B cell (primary cell): ENCODE measurements around the gene PCDHGA5. TPM values are rescaled to one million over a fixed set of nuclear protein-coding genes. Genes with fewer than 3 reads are reported as not detected.

Experiments used
- ATAC-seq: fragments of 200-7000 bp; cut with Tn5 transposase; one replicate; pipeline ENCODE4 v1.10.0; 2021; ENCODE audit warnings: low read depth, mild to moderate bottlenecking, moderate number of reproducible peaks, moderate library complexity
- CTCF ChIA-PET: fragments of 350-600 bp; sonication (Branson Sonifier 250); formaldehyde crosslinking; loops from one replicate; lab custom pipeline; 2021; ENCODE audit warnings: antibody characterized with exemption, inconsistent platforms; lab: Charles Lee
- POLR2A ChIA-PET: fragments of 350-600 bp; sonication (Branson Sonifier 250); formaldehyde crosslinking; loops from one replicate; lab custom pipeline; 2021; ENCODE audit warnings: antibody characterized with exemption; lab: Charles Lee
- DNase-seq: peaks from one replicate; pipeline ENCODE4 v3.0.0; 2013
- H2AFZ ChIP-seq: 2 replicates; pipeline ENCODE4 v1.6.1; 2012; ENCODE audit warnings: mild to moderate bottlenecking, low read depth, low read length; ENCODE audit not compliant: insufficient read depth, poor library complexity, severe bottlenecking
- H3K27ac ChIP-seq, 2 donors: 1 replicate in 1 of 2; 2 replicates in 1 of 2; pipeline ENCODE4 v1.5.1; 2012 to 2013; ENCODE audit warnings: low read length in 2 of 2, mild to moderate bottlenecking in 2 of 2, moderate library complexity in 1 of 2
- H3K27me3 ChIP-seq, 4 experiments: fragments of 200-600 bp in 1 of 4; sonication (generic) in 1 of 4; replicated peaks in 1 of 4; 1 replicate in 2 of 4; 2 replicates in 2 of 4; pipeline versions ENCODE4 v1.6.1 to v1.7.0; 2013 to 2016; ENCODE audit warnings: low read length in 3 of 4, mild to moderate bottlenecking in 2 of 4, mixed read lengths in 1 of 4, moderate library complexity in 1 of 4; ENCODE audit not compliant: insufficient read depth in 4 of 4, control insufficient read depth in 3 of 4; ENCODE audit errors: control extremely low read depth in 1 of 4
- H3K36me3 ChIP-seq, 2 experiments: replicated peaks in 1 of 2; 1 replicate in 1 of 2; 2 replicates in 1 of 2; pipeline versions ENCODE4 v1.6.1 to v1.7.1; 2013; ENCODE audit warnings: low read length in 1 of 2; ENCODE audit not compliant: insufficient read depth in 2 of 2, control insufficient read depth in 1 of 2; ENCODE audit errors: control extremely low read depth in 1 of 2, extremely low read depth in 1 of 2
- H3K4me1 ChIP-seq, 2 donors: fragments of 200-600 bp in 1 of 2; sonication (generic) in 1 of 2; 1 replicate in 1 of 2; 2 replicates in 1 of 2; pipeline versions ENCODE4 v1.5.1 to v1.6.1; 2013 to 2017; ENCODE audit warnings: low read length in 2 of 2; ENCODE audit not compliant: control insufficient read depth in 2 of 2, insufficient read depth in 2 of 2
- H3K4me2 ChIP-seq: replicated peaks from 2 replicates; pipeline ENCODE3; 2012; ENCODE audit warnings: mild to moderate bottlenecking, low read depth, low read length; ENCODE audit not compliant: poor library complexity, severe bottlenecking
- H3K4me3 ChIP-seq, 5 experiments: fragments of 200-600 bp in 1 of 5; sonication (generic) in 1 of 5; 1 replicate in 3 of 5; 2 replicates in 2 of 5; pipeline versions ENCODE4 v1.5.1 to v1.7.0; 2011 to 2016; ENCODE audit warnings: low read length in 4 of 5, mild to moderate bottlenecking in 4 of 5, low read depth in 2 of 5, control low read depth in 1 of 5, moderate library complexity in 1 of 5; ENCODE audit not compliant: insufficient read depth in 1 of 5; ENCODE audit errors: control extremely low read depth in 1 of 5, extremely low read depth in 1 of 5
- H3K79me2 ChIP-seq: fragments of 200-600 bp; sonication (generic); one replicate; pipeline ENCODE4 v1.6.0; 2016; ENCODE audit warnings: low read length; ENCODE audit not compliant: control insufficient read depth, insufficient read depth
- H3K9ac ChIP-seq: fragments of 200-600 bp; sonication (generic); 2 replicates; pipeline ENCODE4 v1.6.1; 2017; ENCODE audit warnings: mild to moderate bottlenecking, low read length, moderate library complexity
- H3K9me3 ChIP-seq, 3 donors: one replicate each; pipeline versions ENCODE4 v1.6.1 to v1.7.1; 2013; ENCODE audit warnings: low read length in 2 of 3; ENCODE audit not compliant: control insufficient read depth in 2 of 3, insufficient read depth in 1 of 3; ENCODE audit errors: control extremely low read depth in 1 of 3
- H4K20me1 ChIP-seq: 2 replicates; pipeline ENCODE4 v1.6.0; 2012; ENCODE audit warnings: mild to moderate bottlenecking, low read length; ENCODE audit not compliant: insufficient read depth, control insufficient read depth, poor library complexity, severe bottlenecking
- H3K27ac Mint-ChIP-seq: one replicate; pipeline ENCODE4 v1.8.0; 2021; ENCODE audit warnings: mixed read lengths
- H3K27me3 Mint-ChIP-seq: one replicate; pipeline ENCODE4 v1.8.0; 2021; ENCODE audit warnings: mixed read lengths
- H3K4me1 Mint-ChIP-seq: one replicate; pipeline ENCODE4 v1.8.0; 2021; ENCODE audit warnings: mixed read lengths
- H3K4me3 Mint-ChIP-seq: one replicate; pipeline ENCODE4 v1.8.0; 2021; ENCODE audit warnings: mixed read lengths
- H3K9me3 Mint-ChIP-seq: one replicate; pipeline ENCODE4 v1.8.0; 2022; ENCODE audit warnings: mixed read lengths; ENCODE audit not compliant: insufficient read depth
- CTCF ChIP-seq: fragments of 200-600 bp; IDR thresholded peaks from one replicate; pipeline ENCODE4 v1.8.0; 2022; ENCODE audit warnings: antibody characterized with exemption, mild to moderate bottlenecking
- EZH2 ChIP-seq: IDR thresholded peaks from 2 replicates; pipeline ENCODE4 v1.6.1; 2012; ENCODE audit warnings: borderline replicate concordance, low read depth, mild to moderate bottlenecking, moderate library complexity, low read length; ENCODE audit not compliant: insufficient read depth, poor library complexity, severe bottlenecking
- WGBS: methylation state at CpG from one replicate; pipeline ENCODE4 v1.1.5; 2013; ENCODE audit warnings: missing lambda C conversion rate; ENCODE audit not compliant: insufficient coverage; 5-methylcytosine and 5-hydroxymethylcytosine counted together
- intact Hi-C: fragments of 100-400 bp; cut with micrococcal nuclease; formaldehyde crosslinking; loops from one replicate; pipeline ENCODE4 v1.10.0; 2022
- polyA plus RNA-seq: library from polyadenylated mRNA; depleted of rRNA; stranded (reverse); fragments of >200 nt; gene quantifications from 2 replicates; pipeline ENCODE4 v1.2.3, GENCODE V29; 2012
- total RNA-seq, 2 donors: library from RNA; stranded (reverse); fragments of 120-200 nt in 1 of 2; gene quantifications; 1 replicate in 1 of 2; 2 replicates in 1 of 2; pipeline versions ENCODE4 v1.2.3 to v1.2.4, GENCODE V29; 2013 to 2022

PCDHGA5 gene
- total and polyA plus RNA-seq, 2 donors (not counting 1 experiment from before 2014, with no cell fraction given): 0.21 to 1.7 TPM

GRCh38 chr5:141354900-141355469 lies 9.0 kb upstream of the PCDHGA5 start, which contains the start of gene PCDHGA4:
Gene PCDHGA4, plus strand, starts transcription at chr5:141355021. Its CDS starts 87 bp downstream, at chr5:141355108.
- intact Hi-C loops: no loop called here
- ATAC-seq: no peak
- Histone ChIP-seq H3K27ac (no peak within 1 kb of the TSS), H4K20me1 (no peaks in the 10 kb centered on the region), H3K79me2 (no peaks in the 10 kb centered on the region), H3K4me1 (no peaks in the 10 kb centered on the region), H3K27me3 (peaks cover 0 to 58% (median 33%) of the 10 kb centered on the region in 4 experiments), H3K4me2 (no peak within 1 kb of the TSS), H3K4me3 (no peak within 1 kb of the TSS), H3K36me3 (no peaks in the 10 kb centered on the region), H2AFZ (peak within 1 kb of the TSS; percentile 20), H3K9ac (no peak within 1 kb of the TSS), H3K9me3 (peaks cover 2 to 48% (median 26%) of the 10 kb centered on the region in 3 donors)
- H3K9me3 Mint-ChIP-seq: peaks cover 12% of the 10 kb centered on the region
- peaks cover 2% of the 10 kb centered on the region for H3K4me1 Mint-ChIP-seq
- ChIA-PET POLR2A (no interaction called here), CTCF (interaction anchor here (1.1 to 1.6 kb wide), 2 partner anchors 202 to 211 kb away, joined by 3 to 4 read pairs; no protein-coding TSS in a partner anchor)
- H3K4me3 Mint-ChIP-seq: no peak within 1 kb of the TSS
- WGBS: 32% methylated on average over 29 of the region's 29 CpGs
- no peak for DNase-seq
- peaks cover 54% of the 10 kb centered on the region for H3K27me3 Mint-ChIP-seq
- H3K27ac Mint-ChIP-seq: no peak within 1 kb of the TSS
- no peak for TF ChIP-seq EZH2
- peak; percentile 58 for TF ChIP-seq CTCF

- H3K4me1 ChIP-seq: no peaks in the 10 kb centered on the region
- no peaks in the 10 kb centered on the region for H3K36me3 ChIP-seq
- ChIA-PET POLR2A (no interaction called here), CTCF (interaction anchor here (1.1 to 1.6 kb wide), 2 partner anchors 202 to 210 kb away, joined by 3 to 4 read pairs; no protein-coding TSS in a partner anchor)
- intact Hi-C loops: no loop called here
- no peak overlapping the region for H3K27ac Mint-ChIP-seq
- peaks cover 55% of the 10 kb centered on the region for H3K27me3 Mint-ChIP-seq
- peaks cover 2% of the 10 kb centered on the region for H3K4me1 Mint-ChIP-seq
- H3K27ac ChIP-seq: no peak overlapping the region
- peaks cover under 1 to 49% (median 29%) of the 10 kb centered on the region in 3 donors for H3K9me3 ChIP-seq
- no peak overlapping the region for H2AFZ ChIP-seq
- 63% methylated on average over 24 of the region's 24 CpGs for WGBS
- no peak overlapping the region for H3K9ac ChIP-seq
- no peaks in the 10 kb centered on the region for H4K20me1 ChIP-seq
- DNase-seq (no peak), ATAC-seq (no peak)
- no peaks in the 10 kb centered on the region for H3K79me2 ChIP-seq
- H3K27me3 ChIP-seq: peaks cover 0 to 58% (median 33%) of the 10 kb centered on the region in 4 experiments
- H3K4me3 ChIP-seq: no peak overlapping the region
- H3K9me3 Mint-ChIP-seq: peaks cover 12% of the 10 kb centered on the region
- TF ChIP-seq EZH2 (no peak), CTCF (no peak)
- no peak overlapping the region for H3K4me2 ChIP-seq
- H3K4me3 Mint-ChIP-seq: no peak overlapping the region
Measured at GRCh38 chr5:141355641-141356040, 8.3 kb upstream of the PCDHGA5 start.
